ENCODE data around the gene NUBP1. TPM values are rescaled to one million over a fixed set of nuclear protein-coding genes. Genes with fewer than 3 reads are reported as not detected.

NUBP1 gene
- total RNA-seq, 1 donor from 2014 or later, result 26.0 TPM

GRCh38 chr16:10813099-10813455 is 69.4 kb downstream of the NUBP1 start:
- DNase-seq (ENCODE audit: low read depth), result no peak
- Histone ChIP-seq H3K36me3 (ENCODE audit: control insufficient read depth, insufficient read depth, low read length) (no peaks in the 10 kb centered on the region), H3K27me3 (ENCODE audit: control insufficient read depth, insufficient read depth, low read length) (peaks cover 10% of the 10 kb centered on the region), H3K4me3 (ENCODE audit: low read depth, low read length) (no peak overlapping the region)
- no peak for TF ChIP-seq CTCF (IDR thresholded peaks at IDR 0.05; ENCODE audit: insufficient read depth, low read length, poor library complexity, severe bottlenecking)

DNA sequence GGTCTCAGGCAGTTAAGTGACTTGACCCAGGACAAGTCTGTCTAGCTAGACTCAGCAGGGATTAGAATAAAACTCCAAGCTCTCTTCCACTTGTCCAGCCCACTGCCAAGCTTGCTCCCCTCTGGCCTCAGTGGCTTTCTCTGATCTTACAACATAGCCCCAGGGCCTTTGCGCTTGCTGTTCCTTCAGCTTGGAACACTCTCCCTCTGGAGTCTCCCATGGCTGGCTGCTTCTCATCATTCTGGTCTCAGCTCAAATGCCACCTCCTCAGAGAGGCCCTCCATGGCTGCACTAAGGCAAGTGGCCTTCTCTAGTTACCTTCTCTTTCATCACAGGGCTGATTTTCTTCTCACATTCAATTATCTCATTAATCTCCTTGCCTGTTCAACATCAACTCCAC is 73.9 kb downstream of the NUBP1 start:
- no peaks in the 10 kb centered on the region for H3K36me3 ChIP-seq (ENCODE audit: control insufficient read depth, insufficient read depth, low read length)
- H3K4me3 ChIP-seq (ENCODE audit: low read depth, low read length), result no peak overlapping the region
- no peak for TF ChIP-seq CTCF (IDR thresholded peaks at IDR 0.05; ENCODE audit: insufficient read depth, low read length, poor library complexity, severe bottlenecking)
- peaks cover 21% of the 10 kb centered on the region for H3K27me3 ChIP-seq (ENCODE audit: control insufficient read depth, insufficient read depth, low read length)
- no peak for DNase-seq (ENCODE audit: low read depth)

GRCh38 chr16:10817963-10818941 is 74.6 kb downstream of the NUBP1 start, which contains the start of gene TVP23A:
Gene TVP23A (minus strand): TSS chr16:10818794. CDS start chr16:10818493, 301 bp downstream.
- DNase-seq (ENCODE audit: low read depth), result no peak
- H3K27me3 ChIP-seq (ENCODE audit: control insufficient read depth, insufficient read depth, low read length), result peaks cover 21% of the 10 kb centered on the region
- no peaks in the 10 kb centered on the region for H3K36me3 ChIP-seq (ENCODE audit: control insufficient read depth, insufficient read depth, low read length)
- no peak within 1 kb of the TSS for H3K4me3 ChIP-seq (ENCODE audit: low read depth, low read length)
- TF ChIP-seq CTCF (IDR thresholded peaks at IDR 0.05; ENCODE audit: insufficient read depth, low read length, poor library complexity, severe bottlenecking), result no peak

Other genes starting within 250 kb of the NUBP1 start
- gene EMP2, start 163.2 kb upstream of the NUBP1 start, total RNA-seq, result 1.2 and 1.4 TPM in 2 replicates
- 0.04 and 0.27 TPM in 2 replicates for gene TEKT5, start 48.9 kb upstream of the NUBP1 start, total RNA-seq
- 0.21 and 0.62 TPM in 2 replicates for gene TVP23A, start 75.0 kb downstream of the NUBP1 start, total RNA-seq
- 0.04 and 0.07 TPM in 2 replicates for gene CIITA, start 133.4 kb downstream of the NUBP1 start, total RNA-seq
- 60.1 and 62.5 TPM in 2 replicates for gene DEXI, start 198.6 kb downstream of the NUBP1 start, total RNA-seq
- 19.8 and 20.9 TPM in 2 replicates for gene CLEC16A, start 200.7 kb downstream of the NUBP1 start, total RNA-seq

Data from kidney epithelial cell (primary cell).